Activated CD4-positive, alpha-beta T cell treated with anti-CD3 and anti-CD28 coated beads, Interleukin-2, amount 50 U/mL, for 4 hours (primary cell): Measurements from ENCODE around the gene CELA3B.
"Not testable (repeated sequence)": the region's sequence is repeated elsewhere in the genome, so short reads cannot be mapped to it uniquely, and the experiment has no call there.

Experiments
- DNase-seq, 2 experiments: peaks; one replicate each; pipeline ENCODE4 v3.0.0-alpha.2; 2020

CELA3B gene, protein sequence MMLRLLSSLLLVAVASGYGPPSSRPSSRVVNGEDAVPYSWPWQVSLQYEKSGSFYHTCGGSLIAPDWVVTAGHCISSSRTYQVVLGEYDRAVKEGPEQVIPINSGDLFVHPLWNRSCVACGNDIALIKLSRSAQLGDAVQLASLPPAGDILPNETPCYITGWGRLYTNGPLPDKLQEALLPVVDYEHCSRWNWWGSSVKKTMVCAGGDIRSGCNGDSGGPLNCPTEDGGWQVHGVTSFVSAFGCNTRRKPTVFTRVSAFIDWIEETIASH

DNA sequence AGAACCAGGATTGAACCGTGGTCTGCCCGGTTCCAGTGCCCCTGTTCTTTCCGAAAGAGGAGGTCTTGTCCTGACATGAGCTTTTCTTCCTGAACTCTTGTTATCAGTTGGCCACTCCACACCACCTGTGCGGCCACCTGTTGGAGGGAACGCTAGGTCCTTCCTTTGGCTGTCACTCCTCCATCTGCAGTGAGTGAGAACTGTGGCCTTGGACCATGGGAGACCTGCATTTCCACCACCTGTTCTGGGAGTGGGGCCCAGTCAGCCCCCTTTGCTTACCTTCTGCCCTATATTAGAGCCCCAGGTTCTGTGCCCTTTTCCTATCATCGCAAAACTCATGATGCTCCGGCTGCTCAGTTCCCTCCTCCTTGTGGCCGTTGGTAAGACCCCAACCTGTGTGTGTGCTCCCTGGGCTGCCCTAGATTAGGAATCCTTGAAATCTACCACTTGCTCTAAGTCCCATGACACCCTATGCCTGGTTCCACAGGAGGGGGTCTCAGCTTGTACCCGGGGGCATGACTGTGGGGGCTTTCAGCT is at the start of gene CELA3B:
Gene CELA3B (plus strand): TSS at position 320 of the 537 bp plus-strand sequence. CDS start 18 bp downstream, at position 338.
- DNase-seq: not testable (repeated sequence)

DNA sequence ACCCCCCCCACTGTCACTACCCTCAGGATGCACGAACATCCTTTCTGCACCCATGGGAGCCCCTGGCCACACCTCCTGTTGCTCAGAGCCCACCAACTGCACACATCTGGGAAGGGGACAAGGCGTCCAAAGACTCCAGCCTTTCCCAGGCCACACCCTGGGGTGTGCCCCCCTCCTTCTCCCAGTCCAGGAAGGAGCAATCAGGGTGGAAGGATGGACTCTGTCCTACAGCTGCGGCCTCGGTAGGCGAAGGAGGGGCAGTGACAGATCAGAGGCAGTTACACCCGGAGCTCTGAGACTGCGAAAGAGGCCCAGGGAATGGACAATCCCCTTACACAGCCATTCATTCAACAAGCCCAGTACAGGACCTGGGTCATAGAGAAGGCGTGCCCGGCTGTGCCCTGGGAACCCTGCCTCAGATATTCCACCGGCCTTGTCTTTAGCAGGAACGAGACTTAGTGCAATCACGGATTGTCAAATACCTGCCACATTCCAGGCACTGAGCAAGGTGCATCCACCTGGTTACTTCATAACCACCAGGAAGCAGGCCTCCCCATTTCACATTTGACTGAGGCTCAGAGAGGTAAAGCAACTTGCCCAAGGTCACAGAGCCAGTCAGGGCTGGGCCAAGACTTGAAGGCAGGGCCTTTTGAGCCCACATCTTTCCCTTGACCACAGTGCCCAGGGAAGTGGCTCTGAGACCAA is 49.1 kb upstream of the CELA3B start:
- DNase-seq: no peak

GRCh38 chr1:21930080-21930571 is 46.7 kb upstream of the CELA3B start:
- no peak for DNase-seq

GRCh38 chr1:21930629-21931170 is 46.1 kb upstream of the CELA3B start:
- no peak for DNase-seq

GRCh38 chr1:21931171-21932093 is 45.4 kb upstream of the CELA3B start:
- no peak for DNase-seq

DNA sequence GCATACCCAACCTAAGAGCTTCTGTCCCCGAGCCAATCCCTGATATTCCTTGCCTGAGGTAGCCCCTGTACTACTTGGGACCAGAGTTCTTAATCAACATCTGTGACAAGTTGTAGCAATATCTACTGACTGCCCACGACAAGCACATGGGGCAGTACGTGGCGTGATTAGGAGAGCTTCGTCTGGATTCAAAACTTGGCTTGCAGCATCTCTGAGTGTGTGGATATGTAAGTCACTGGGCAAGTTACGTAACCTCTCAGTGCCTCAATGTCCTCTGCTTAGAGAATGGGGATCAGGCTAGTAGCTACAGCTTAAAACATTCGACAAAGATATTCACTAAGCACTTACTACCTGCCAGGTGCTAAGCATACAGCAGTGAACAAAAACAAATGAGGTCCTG is 44.7 kb upstream of the CELA3B start:
- DNase-seq: no peak

GRCh38 chr1:21933397-21934248 is 43.2 kb upstream of the CELA3B start:
- DNase-seq: no peak

DNA sequence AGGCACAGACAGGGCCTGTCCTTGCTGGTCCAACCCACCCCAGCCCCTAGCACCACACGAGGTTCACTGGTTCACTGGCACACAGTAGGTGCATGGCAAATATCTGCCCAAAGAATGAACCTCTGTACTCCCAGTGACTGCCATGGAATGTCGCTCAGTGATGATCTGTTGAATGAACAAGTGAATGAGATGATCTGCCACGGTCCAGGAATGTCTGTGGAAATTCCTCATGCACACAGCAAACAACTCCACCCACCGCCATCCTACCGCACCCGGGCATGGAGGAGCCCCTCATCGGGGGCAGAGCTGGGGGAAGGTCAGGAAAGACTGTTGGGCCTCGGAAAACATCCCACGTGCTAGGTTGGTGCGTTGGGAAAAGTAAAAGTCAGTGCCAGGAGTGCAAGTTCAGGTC is 41.4 kb upstream of the CELA3B start:
- no peak for DNase-seq

- DNase-seq: no peak
Measured at GRCh38 chr1:21935891-21936365, 40.9 kb upstream of the CELA3B start.

DNA sequence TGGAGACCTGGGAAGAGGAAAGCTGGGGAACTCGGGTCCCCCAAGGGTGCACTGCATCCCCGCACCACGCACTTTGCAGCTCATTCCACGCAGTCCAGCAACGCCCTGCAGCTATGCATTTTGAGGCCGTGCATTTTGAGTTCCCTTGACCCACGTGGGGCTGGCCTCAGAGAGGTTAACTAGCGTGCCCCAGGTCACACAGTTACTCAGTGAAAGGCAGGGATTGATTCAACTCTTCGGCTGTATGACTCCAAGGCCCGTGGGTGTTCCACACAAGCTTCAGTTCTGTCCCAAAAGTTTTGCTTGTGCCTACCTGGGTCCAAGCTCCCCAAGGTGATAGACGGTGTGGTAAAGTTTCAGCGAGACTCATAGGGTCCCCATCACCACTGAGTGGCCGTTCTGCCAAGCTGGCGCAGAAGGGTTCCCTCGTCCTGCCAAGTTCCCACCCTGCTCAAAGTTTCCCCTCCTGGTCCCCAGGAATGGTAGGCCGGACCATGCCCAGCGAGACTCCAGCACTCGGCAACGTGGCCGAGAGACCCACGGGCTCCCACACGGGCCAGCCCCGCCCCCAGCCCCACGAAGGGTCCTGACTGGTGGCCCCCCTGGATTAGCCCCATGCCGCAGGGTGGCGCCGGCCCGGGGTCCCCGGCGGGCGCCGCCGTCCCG is 40.3 kb upstream of the CELA3B start:
- no peak for DNase-seq

- no peak for DNase-seq
Measured at GRCh38 chr1:21937034-21937371, 39.8 kb upstream of the CELA3B start, which contains the start of gene HSPG2. HSPG2 (minus strand) TSS chr1:21937310; CDS start chr1:21937217, 93 bp downstream.

GRCh38 chr1:21937372-21938121 is 39.3 kb upstream of the CELA3B start:
- DNase-seq: peak; percentile 51 to 54

DNA sequence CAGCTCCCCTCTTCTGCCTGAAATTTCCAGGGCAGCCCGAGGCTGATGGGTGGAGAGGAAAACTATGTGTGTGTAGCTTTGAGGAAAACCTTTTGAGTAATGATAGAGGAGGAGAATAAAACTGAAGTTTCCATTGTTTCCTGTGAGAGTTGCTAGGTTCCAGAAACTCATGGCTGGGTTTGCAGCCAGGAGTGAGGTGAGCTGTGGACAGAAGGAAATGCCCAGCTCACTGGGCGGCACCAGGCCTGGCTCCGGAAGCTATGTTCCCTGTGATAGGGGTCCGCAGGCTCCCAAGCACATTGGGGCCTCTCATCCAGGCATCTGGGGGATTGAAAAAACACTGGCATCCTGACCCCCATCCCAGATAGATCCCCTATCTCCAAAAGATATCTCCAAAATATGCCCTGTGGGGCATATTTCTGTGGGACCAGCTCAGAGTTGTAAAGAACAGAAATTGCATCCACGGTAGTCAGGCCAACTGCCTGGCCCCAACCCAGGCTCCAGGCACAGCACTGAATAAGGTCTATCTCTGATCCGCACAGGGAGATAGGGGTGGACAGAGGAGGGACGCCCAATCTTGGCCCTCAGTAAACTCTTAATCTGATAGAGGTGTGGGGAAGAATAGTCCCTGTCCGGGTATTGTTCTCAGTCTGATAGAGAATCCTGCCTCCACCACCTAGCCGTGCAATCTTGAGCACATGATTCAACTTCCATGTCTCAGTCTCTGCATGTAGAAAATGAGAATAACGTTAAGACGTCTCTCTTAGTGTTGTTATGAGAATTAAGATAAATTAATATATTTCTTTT is 37.9 kb upstream of the CELA3B start:
- DNase-seq: no peak

DNA sequence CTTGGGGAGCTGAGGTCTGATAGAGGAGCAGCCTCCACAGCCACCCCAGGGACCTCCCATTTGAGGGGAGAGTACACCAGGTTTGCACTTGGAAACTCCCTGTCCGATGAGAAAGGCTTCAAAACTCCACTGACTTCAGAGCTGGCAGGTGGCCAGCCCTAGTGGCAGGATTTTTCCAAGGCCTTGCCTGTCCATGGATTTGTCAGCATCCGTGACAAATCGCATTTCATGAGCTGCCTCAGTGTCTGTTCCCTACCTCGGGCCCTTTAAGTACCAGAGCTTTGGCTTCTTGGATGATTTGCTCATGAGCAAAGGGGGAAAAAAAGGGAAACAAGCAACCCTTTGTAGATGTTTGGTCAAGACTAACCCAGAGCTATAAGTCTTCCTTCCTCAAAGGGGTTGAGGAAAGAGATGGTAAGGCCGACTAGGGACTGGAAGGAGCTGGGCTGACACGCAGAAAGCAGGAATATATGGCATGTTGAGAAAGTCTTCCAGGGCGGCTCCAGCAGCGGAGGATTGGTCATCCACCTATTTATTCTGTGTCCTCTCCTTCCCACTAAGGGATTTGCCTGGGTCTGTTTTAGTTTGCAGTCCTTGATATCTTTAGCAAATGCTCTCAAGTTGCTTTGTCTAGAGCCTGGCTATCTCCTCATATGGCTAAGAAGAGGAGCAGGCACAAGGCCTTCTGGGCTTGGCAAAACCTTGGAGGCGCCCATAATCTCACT is 37.0 kb upstream of the CELA3B start:
- DNase-seq: no peak

DNA sequence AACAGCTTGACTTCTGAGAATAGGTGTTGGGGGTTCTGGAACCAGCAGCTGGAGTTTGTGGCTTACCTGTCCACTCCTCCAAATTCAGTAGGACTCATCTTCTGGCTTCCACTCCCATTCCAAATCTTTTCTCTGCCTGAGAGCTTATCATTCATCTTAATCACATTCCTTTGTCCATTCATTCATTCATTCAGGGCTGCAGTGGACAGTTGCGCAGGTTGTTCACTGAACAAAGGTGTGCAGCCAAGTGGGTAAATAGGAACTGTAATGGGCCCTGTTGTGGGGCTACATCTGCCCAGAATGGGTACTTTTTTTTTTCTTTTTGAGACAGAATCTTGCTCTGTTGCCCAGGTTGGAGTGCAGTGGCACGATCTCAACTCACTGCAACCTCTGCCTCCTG is 36.3 kb upstream of the CELA3B start:
- no peak for DNase-seq

GRCh38 chr1:21941370-21941769 is 35.5 kb upstream of the CELA3B start:
- DNase-seq: no peak

GRCh38 chr1:21942464-21942863 is 34.4 kb upstream of the CELA3B start:
- no peak for DNase-seq

DNA sequence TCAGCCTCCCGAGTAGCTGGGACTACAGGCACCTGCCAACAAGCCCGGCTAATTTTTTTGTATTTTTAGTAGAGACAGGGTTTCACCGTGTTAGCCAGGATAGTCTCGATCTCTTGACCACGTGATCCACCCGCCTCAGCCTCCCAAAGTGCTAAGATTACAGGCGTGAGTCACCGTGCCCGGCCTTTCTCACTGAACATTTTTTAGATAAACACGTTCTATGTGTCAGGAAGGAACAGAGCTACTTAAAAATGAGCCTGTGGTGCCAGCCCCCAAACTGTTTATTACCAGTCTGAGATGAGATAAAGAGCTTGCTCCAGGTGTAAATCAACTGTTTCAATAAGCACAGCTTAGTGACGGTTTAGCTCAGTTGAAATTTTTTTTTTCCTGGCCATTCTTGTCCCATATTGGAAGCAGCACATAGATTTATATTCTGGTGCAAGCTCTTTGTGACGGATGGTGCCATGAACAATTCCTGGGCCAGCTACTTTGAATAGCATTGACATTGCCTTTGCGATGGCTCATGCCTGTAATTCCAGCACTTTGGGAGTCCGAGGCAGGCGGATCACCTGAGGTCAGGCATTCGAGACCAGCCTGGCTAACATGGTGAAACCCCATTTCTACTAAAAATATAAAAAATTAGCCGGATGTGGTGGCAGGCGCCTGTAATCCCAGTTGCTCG is 33.7 kb upstream of the CELA3B start:
- DNase-seq: not testable (repeated sequence)
